MM.1S (cell line): Measurements from ENCODE around the gene THRAP3.

ENCODE experiments used
- EZH2 ChIP-seq: fragments of 300-600 bp; sonication (generic); optimal IDR thresholded peaks from 2 replicates; pipeline ENCODE3; 2017; ENCODE audit warnings: low read depth, mild to moderate bottlenecking, antibody characterized with exemption, low read length, mixed read lengths
- EZH2phosphoT487 ChIP-seq: fragments of 300-600 bp; sonication (generic); IDR thresholded peaks from 2 replicates; pipeline ENCODE4 v1.6.1; 2018; ENCODE audit warnings: antibody characterized with exemption, low read length
- TF ChIP-seq, protein P1 (sequence below): fragments of 300-600 bp; sonication (generic); IDR thresholded peaks from 2 replicates; pipeline ENCODE4 v1.5.1; 2016; ENCODE audit warnings: antibody characterized with exemption, low read length, mixed read lengths

- TF ChIP-seq, protein P1, sequence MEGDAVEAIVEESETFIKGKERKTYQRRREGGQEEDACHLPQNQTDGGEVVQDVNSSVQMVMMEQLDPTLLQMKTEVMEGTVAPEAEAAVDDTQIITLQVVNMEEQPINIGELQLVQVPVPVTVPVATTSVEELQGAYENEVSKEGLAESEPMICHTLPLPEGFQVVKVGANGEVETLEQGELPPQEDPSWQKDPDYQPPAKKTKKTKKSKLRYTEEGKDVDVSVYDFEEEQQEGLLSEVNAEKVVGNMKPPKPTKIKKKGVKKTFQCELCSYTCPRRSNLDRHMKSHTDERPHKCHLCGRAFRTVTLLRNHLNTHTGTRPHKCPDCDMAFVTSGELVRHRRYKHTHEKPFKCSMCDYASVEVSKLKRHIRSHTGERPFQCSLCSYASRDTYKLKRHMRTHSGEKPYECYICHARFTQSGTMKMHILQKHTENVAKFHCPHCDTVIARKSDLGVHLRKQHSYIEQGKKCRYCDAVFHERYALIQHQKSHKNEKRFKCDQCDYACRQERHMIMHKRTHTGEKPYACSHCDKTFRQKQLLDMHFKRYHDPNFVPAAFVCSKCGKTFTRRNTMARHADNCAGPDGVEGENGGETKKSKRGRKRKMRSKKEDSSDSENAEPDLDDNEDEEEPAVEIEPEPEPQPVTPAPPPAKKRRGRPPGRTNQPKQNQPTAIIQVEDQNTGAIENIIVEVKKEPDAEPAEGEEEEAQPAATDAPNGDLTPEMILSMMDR, result no peak
- TF ChIP-seq EZH2 (no peak), EZH2phosphoT487 (no peak)
These were observed 72.8 kb downstream of the THRAP3 start for GRCh38 chr1:36297062-36297461.
